Stimulated activated CD4-positive, alpha-beta T cell treated with anti-CD3 and anti-CD28 coated beads, Interleukin-12 subunit alpha, Interleukin-12 subunit beta, amount 100 ng/mL, for 24 hours (primary cell): ENCODE data around the gene CD2.
"Not testable (repeated sequence)": the region's sequence is repeated elsewhere in the genome, so short reads cannot be mapped to it uniquely, and the experiment has no call there.

Experiments used
- DNase-seq, 2 experiments: peaks; one replicate each; pipeline ENCODE4 v3.0.0-alpha.2; 2020; ENCODE audit warnings: low read depth in 2 of 2

CD2 gene

DNA sequence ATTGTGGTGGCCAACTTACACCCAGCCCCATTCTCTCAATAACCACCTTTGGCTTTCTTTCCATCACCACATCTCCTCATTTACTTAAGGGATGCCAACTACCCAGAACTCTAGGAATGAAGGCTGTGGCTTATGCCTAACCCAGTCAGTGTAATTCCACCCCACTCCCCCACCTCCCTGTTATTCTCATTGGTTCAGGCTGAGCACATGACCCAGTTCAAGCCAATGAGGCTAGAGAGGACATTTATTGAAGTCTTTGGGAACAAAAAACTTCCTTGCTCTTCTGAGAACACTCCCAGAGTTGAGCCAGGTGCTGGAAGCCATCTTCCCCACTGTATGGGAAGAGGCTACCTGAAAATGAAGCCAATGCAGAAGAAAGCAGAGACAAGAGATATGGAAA, 22.8 kb upstream of the CD2 start:
- DNase-seq: no peak

DNA sequence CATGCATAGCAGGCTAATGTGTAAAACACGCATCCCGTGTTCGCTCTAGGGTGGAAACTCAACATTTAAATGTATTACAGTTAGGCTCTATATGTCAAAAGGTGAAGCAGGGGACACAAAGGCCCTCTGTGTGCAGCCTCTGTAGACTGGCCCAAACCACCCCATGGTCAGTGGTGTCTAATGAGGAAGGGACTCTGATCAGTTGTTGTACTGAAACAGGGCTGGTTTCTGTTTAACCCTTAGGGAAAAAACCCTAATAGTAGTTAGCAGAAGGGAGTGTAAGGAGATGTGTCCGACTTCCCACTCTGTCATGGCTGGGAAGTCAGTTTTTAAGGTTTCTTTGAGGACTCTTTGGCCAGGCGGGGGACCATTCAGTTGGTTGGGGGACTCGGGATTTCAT, 21.5 kb upstream of the CD2 start:
- DNase-seq: no peak

DNA sequence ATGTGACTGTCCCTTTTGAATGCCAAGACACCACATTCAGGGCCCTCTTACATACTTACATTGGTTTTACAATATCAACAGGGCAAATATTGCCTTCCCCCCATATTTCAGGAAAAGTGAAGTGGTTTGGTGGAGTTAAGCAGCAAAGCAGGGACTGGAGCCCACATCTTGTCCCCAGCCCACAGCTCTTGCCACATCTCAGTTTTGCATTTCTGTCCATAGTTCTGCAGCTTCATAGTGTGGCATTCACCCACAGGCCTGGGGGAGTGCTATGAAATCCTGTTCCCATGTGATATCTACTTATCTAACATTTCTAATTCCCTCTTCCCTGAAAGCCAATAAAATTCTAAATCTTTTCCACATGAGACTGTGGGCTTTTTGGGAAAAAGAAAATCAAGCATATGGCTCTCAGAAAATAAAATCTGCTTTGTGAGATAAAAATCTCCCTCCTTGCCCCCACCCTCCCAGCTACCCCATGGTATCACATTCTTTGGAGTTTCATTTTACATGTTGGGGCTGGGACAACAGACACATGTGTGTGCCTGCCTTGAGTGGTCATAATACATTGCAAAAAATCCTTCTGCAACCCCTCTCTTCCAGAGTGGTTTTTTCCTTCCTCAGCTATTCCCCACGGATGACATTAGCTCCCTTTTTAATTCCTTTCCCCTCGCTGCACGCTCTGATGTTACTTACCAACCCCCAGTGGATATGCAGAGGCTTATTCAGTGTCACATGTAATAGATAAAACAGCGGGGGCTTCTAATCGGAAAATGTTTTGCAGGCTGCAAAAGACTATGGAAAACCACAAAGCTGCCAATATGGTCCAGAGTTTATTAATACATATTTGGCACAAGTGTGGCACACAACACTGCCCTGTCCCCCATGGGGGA, 20.5 kb upstream of the CD2 start:
- no peak for DNase-seq

DNA sequence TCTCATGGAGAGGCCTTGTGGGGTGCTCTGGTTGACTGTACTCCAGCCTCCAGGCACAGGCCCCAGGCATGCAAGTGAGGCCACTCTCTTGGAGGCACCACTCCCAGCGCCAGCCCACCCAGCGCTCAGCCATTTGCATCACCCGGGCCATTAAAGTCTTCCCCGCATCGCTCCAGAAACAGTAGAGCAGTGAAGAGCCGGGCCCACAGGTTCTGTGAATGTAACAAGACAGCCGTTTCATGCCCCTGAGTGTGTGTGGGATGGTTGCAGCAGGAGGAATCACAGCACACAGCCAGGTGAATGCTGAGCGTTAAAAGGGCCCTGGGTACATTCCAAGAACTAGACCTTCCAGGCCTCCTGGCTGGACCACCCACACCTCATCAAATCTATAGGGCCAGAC, 19.0 kb upstream of the CD2 start:
- no peak for DNase-seq

DNA sequence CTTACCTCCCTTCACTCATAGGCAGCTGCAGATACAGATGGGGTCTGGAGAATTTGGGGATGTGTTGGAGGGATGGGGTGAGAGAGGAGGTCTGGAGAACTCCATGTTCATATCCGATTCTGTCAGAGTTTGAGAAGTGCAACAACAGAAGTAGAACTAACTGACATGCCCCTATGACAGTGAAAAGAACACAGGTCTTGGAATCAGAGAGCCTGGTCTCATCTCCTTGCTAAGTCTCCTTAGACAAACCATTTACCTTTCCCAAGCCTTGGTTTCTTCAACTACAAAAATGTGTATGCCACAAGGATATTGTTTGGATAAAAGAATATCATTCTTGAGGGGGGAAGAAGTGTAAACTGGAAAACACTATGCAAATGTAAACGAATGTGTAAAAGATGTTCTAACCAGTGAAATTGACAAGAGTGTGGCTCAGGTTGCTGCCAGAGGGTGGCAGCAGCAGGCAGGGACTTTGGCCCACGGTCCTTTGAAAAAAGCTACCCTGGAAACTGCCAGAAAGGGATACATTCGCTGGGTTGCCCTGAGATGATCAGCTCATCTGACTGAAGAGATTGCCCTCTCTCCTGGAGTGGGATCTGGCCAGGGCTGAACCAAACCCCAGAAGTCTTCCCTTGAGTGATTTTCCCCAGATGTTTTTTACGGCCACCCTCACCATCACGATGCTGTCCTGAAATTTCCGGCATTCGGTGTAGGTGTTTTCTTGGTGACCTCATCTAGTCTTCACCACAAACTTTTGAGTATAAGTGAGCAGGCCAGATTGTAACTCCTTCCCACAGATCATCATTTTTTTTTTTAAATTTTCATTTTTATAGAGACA, 17.0 kb upstream of the CD2 start:
- peak in 1 of 2 experiments; percentile 62 for DNase-seq

DNA sequence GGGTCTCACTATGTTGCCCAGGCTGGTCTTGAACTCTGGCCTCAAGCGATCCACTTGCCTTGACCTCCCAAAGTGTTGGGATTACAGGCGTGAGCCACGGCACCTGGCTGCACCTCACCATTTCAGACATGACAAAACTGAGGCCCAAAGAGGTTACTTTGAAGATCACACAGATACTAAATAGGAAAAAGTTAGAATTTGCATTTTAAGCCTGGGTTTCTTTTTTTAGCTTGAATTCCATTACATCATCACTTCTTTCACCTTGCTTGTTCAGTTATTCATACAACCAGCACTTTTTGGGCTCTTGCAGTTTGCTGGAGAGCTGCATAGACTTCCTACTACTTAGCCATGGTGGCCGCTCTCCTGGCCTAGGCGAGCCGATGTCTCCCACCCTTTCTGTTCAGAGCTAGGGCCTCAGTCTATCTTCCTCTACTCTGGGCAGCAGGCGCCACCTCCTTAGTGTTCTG, 16.3 kb upstream of the CD2 start:
- DNase-seq: no peak

DNA sequence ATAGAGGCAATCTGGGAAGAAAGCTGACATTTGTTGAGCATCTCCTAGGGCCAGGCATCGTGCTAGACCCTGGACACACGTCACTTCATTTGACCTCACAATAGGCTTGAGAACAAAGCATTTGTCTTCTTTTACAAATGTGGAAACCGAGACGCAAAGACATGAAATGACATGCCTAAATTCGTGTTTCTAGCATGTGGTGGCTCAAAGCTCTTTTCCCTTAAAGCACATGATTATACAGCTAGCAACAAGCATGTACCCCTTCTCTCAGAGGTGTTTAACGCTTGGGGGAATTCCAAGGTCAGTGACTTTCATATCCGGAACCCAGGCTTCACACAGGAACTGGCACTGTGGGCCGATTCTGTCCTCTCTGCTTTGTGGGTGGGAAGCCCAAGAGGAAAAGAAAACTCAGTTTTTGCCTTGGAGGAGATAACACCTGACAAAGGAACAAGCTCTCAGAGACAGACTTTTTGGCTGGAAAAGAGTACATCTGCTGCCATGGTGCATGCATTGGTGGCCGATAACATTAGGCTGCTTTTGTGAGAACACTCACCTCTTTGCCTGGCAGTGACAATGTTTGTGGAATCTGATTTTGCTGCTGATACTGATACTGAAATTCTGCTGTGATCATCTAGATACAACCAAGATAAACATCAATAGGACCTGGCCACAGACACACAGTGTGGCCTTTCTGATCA, 15.4 kb upstream of the CD2 start:
- no peak for DNase-seq

DNA sequence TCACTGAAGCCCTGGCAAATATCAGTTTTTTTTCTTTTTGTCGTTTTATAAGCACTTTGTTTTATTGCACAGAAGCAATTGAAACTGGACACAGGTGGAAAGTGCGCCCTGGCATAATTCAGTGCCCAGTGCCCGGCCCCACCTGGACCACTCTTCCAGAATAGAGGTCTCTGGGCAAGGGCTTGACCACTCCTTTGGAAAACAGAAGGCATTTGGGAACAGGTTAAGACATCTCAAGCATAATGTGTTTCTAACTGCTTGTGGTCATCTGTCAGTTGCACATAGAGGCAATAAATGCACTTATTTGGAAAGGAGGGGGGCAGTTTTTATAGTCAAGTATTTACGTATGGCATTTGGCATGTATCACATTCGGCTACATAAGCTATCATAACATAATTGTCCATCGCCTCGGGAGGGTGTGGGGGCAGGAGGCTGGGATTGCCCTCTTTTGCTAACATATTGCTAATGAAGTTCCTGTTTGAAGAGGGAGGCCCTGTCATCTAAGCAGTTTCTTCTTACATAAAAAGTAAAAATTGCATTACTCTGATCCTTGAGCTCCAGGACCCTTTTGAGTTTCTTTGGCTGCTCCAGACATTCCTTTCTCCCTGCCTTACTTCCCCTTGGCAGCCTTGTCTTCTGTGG, 14.7 kb upstream of the CD2 start:
- DNase-seq: no peak

DNA sequence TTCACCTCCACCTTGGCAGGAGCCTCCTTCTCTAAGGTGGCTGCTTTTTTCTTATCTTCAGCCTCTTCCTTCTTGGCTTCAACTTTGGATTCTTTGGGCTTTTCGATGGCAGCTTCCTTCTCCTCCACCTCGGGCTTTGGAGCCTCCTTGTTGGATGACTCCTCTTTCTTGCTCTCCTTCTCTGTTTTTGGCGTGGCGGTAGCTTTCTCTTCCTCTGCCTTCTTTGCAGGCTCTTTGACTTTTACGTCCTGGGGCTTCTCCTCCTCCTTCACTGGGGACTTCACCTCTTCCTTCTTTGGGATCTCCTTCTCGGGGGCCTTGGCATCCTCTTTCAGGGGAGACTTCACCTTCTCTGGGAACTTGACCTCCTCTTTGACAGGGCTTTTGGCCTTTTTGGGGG, 13.9 kb upstream of the CD2 start:
- no peak for DNase-seq

DNA sequence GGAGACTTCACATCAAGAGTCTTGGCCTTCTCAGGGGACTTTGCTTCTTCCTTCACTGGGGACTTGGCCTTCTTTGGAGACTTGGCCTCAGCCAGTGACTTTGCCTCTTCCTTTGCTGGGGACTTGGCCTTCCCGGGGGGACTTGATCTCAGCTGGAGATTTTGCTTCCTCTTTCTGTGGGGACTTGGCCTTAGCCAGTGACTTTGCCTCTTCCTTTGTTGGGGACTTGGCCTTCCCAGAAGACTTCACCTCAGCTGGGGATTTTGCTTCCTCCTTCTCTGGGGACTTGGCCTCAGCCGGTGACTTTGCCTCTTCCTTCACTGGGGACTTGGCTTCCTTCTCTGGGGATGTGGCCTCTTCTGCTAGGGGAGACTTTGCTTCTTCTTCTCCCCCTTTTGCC, 13.5 kb upstream of the CD2 start:
- no peak for DNase-seq

DNA sequence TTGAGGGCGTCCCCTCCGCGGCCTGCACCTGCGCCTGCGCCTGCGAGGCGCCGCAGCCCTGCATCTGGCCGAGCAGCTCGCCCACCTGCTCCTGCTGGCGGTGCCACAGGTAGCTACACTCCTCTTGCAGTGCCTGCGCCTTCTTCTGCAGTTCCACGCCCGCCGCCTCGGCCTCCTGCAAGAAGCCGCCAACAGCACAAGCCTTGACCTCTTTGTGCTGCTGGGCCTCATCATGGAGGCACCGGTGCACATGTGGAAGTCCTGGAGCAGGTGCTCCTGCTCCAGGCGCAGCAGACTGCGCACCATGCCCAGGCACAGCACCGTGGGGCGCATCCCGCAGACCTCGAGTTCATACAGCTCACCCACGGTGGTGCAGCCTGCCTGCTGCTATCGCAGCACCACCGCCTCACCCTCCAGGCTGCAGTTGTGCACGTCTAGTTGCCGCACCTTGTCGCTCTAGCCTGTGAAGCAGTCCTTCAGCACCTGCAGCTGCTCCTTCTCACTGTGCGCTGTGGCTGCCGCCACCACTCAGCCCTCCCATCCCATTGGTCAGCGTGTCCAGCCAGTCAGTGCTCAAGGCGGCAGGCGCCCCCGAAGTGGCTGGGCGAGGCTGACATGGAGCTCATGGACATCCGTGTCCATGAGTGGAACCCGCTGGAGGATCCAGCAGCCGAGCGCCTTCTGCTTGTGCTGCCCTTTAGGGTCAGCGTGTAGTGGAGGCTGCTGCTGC, 12.2 kb upstream of the CD2 start:
- no peak for DNase-seq

DNA sequence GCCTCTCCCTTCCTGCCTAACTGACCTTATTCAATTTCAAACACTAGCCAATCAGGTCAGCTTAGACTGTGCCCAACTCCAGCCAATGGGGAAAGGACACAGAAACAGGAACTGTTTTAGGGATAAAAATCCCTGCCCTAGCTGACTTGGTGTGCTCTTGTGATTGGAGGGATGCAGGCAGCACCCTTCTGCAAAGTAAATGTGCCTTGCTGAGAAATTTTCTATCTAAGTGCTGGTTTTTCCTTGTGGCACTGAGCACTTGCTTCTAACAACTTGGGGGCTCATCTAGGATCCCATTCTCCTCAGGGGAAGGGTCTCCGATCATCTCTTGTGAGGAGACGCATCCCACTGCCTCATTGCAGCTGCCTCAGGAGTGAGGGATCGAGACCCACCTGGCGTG, 10.7 kb upstream of the CD2 start:
- DNase-seq: no peak

DNA sequence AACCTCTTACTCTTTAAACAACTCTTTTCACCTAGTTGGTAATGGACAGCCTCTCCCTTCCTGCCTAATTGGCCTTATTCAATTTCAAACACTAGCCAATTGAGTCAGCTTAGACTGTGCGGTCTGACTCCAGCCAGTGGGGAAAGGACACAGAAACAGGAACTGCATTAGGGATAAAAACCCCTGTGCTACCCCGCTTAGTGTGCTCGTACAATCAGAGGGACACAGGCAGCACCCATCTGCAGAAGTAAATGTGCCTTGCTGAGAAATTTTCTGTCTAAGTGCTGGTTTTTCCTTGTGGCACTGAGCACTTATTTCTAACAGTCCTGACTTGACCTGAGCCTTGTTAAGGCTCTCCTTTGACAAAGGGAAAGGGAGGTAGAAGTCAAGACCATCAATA, 6.0 kb upstream of the CD2 start:
- DNase-seq: no peak

DNA sequence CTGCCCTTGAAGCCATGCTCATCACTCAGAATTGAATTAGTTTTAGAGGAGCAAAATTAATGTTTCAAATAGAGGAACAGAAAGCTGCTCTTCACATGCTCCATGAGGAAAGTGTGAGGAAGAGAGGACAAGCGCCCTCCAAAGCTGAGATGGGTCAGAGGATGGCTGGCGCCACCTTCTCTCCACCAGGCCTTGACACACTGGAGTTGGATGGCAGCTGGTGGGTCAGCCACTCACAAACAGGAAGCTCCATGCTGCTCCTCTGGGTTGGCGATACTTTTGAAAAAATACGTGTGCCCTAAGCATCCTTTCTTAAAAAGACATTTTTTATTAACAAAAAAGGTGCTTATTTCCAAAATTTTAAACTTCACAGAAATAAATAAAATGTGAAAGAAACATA, 3.1 kb upstream of the CD2 start:
- DNase-seq: no peak

DNA sequence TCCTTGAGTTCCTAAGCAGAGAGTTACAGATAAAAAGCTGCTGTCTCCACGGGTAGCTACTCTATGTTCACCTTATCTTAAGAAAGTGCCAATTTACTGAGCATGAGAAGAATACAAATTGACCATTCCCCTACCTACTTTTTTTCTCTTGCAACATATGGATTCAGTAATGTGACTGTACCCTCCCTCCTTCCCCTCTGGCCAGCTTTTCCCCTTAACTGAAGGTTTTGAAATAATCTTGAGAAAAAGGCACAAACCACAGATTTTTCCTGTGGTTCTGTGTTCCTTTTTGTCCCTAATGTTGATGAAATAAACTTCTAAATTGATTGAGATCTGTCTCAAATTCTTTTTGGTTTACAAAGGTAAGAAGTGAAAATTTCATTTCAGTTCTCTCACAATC, 2.6 kb upstream of the CD2 start:
- no peak for DNase-seq

DNA sequence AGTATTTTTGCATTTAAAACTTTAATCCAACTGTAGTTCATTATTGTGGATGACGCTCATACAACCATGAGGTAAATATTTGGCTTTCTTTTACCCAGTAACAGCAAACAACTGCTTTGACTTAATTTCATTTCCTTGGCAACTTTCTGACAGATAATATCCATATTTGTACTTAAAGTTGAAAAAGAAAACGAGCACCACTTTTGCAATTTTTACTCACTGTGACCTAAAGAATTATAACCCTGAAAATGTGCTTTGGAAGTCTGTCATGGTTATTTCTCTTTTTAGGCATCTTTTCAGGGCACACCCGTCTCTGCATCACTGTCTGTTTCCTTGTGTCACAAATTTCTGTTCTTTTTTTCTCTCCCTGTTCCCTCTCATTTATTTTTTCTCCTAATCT, 918 bp upstream of the CD2 start:
- no peak for DNase-seq

DNA sequence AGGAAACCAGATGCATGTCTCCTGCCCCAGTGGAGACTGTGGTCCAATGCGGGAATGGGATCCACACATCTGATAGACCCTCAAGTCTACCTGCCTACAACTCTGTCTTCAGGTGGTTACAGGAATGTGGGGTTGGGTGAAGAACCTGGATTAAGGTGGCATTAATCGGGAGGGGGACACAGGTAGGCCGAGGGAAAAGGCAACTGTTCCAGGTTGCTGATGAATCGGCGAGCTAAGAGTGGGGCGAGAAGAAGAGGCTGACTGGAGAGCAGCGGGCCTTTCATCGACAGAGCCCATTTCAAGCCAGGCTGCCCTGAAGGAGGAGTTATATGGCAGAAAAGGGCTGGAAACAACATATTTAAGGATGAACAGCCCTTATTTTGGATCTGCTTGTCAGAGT, 836 bp downstream of the CD2 start:
- no peak for DNase-seq

DNA sequence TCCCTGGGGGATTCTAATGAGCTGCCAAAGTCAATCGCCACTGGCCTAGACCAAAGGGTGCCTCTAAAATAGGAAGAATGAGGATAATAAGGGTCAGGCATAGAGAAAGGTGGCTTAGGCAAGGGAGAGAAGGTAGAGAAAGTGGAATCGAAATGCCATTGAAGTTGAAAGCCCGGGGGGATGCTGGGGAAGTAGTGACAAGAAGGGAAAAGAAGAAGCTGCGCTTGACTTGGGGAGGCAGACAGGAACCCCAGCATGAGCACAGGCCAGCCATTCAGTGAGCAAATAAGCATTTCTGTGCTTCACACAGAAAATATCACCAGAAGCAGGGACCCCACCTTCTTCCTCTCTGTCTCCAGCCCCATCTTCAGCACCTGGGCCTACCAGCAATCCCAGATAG, 1.5 kb downstream of the CD2 start:
- DNase-seq: no peak

DNA sequence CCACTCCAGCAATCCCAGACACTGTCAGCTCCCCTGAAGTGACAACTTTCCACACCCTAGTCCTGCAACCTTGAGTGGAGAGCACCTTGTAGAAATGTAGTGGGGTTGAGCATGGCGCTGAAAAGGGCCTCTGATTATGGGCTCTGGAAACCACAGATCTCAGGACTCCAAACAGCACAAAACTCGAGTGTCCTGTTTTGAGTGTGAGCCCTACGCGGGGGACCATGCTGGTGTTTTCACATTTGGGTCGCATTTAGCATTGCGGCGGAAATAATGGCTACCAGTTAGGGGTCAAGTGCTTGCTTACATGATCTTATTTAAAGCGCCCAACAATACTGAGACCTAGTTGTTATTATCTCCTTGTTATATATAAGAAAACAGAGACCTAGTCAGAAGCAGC, 1.9 kb downstream of the CD2 start:
- not testable (repeated sequence) for DNase-seq

DNA sequence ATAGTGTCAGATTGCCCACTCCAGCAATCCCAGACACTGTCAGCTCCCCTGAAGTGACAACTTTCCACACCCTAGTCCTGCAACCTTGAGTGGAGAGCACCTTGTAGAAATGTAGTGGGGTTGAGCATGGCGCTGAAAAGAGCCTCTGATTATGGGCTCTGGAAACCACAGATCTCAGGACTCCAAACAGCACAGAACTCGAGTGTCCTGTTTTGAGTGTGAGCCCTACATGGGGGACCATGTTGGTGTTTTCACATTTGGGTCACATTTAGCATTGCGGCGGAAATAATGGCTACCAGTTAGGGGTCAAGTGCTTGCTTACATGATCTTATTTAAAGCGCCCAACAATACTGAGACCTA, 4.2 kb downstream of the CD2 start:
- not testable (repeated sequence) for DNase-seq

DNA sequence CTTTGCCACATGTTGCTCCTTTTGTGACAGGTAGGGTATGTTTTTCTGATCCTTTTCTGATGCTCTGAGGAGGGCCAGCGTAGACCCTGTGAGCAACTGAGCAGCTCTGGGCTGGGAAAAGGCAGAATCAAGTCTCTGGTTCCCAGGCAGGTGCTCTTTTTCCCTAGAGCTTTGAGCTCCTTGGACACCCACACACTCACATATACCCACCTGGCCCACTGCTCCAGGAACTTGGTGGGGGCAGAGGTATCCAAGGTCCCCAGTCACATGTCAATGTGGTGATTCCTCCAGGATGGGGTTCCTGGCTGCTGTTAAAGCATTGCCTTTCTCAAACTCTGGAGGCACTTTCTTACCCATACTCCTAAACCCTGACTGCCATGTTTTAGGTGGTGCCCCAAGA, 5.4 kb downstream of the CD2 start:
- no peak for DNase-seq
